ENCODE measurements around the gene ARHGAP40.

ARHGAP40 gene

DNA sequence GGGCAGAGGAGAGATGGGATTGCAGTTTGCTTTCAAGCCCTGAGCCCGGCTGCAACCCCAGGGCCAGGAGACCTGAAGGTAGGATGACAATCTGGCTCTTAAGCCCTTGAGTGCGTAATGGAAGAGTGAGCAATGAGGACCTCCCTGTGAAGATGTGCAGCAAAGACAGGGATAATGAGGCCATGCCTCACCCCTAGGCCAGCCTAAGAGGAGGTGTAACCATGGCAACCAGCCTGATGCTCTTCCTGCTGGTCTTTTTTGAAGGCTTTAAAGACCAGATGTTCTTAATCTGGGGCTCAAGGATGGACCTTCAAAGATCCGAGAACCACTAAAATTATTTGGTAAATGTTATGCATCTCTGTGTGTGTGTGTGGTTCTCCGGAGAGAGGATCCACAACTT, 8.2 kb downstream of the ARHGAP40 start:
- in situ Hi-C loops (cut with MboI; ENCODE audit: low sequenced_read_pairs, unreplicated experiment), result no loop called here
- no peak for DNase-seq (ENCODE audit: low spot score)
- TF ChIP-seq, protein P1, sequence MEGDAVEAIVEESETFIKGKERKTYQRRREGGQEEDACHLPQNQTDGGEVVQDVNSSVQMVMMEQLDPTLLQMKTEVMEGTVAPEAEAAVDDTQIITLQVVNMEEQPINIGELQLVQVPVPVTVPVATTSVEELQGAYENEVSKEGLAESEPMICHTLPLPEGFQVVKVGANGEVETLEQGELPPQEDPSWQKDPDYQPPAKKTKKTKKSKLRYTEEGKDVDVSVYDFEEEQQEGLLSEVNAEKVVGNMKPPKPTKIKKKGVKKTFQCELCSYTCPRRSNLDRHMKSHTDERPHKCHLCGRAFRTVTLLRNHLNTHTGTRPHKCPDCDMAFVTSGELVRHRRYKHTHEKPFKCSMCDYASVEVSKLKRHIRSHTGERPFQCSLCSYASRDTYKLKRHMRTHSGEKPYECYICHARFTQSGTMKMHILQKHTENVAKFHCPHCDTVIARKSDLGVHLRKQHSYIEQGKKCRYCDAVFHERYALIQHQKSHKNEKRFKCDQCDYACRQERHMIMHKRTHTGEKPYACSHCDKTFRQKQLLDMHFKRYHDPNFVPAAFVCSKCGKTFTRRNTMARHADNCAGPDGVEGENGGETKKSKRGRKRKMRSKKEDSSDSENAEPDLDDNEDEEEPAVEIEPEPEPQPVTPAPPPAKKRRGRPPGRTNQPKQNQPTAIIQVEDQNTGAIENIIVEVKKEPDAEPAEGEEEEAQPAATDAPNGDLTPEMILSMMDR (IDR thresholded peaks at IDR 0.05; ENCODE audit: borderline replicate concordance, control extremely low read depth, extremely low read depth, insufficient read depth, missing control alignments), result no peak

DNA sequence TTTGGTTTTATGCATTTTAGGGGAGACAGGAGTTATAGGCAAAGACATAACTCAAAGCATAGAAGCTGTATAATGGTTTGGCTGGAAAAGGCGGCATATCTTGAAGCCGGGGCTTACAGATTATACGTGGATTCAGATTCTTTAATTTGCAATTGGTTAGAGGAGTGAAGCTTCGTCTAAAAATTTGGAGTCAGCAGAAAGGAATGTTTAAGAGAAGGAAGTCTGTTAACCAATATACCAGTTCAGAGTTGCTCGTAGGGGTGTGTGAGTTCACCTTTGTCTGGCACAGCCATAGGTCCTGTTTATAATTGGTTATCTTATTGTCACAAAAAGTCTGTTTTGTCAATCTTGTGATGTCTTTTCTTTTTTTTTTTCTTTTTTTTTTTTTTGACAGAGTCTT, 8.9 kb downstream of the ARHGAP40 start:
- DNase-seq (ENCODE audit: low spot score), result no peak
- in situ Hi-C loops (cut with MboI; ENCODE audit: low sequenced_read_pairs, unreplicated experiment), result no loop called here
- TF ChIP-seq, protein P1 (IDR thresholded peaks at IDR 0.05; ENCODE audit: borderline replicate concordance, control extremely low read depth, extremely low read depth, insufficient read depth, missing control alignments), result no peak

DNA sequence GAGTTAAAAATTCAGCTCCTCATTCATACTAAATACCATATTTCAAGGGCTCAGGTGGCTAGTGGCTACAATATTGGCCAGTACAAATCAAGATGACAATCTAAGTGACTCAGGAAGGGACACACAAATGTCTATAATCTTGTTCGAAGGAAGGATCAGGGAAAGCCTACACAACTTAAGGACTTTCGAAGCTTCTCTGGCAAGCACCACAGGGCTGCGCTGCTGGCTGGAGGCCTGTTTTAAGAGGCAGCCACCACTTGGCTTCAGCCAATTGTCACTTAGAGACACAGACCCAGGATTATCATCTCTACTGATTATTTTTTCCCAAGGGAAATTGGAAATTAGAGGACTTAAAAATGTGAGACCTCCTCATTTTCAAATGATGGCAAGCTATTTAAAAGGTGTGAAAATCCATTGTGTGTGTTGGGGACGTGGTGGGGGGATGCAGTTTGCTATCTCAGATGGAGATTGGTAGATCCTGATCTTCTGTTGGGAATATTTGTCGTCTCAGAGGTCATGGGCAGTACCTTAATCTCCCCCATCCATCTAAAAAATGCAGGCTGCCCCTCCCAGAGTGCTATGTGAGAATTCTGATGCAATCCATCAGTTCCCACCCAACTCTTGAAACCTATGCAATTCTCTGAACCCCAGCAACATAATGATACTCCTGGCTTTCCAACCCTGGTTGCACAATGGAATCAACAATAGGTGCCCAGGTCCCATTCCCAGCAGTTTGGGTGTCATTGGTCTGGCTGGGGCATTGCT, 11.3 kb downstream of the ARHGAP40 start:
- TF ChIP-seq, protein P1 (IDR thresholded peaks at IDR 0.05; ENCODE audit: borderline replicate concordance, control extremely low read depth, extremely low read depth, insufficient read depth, missing control alignments), result no peak
- in situ Hi-C loops (cut with MboI; ENCODE audit: low sequenced_read_pairs, unreplicated experiment), result no loop called here
- no peak for DNase-seq (ENCODE audit: low spot score)

DNA sequence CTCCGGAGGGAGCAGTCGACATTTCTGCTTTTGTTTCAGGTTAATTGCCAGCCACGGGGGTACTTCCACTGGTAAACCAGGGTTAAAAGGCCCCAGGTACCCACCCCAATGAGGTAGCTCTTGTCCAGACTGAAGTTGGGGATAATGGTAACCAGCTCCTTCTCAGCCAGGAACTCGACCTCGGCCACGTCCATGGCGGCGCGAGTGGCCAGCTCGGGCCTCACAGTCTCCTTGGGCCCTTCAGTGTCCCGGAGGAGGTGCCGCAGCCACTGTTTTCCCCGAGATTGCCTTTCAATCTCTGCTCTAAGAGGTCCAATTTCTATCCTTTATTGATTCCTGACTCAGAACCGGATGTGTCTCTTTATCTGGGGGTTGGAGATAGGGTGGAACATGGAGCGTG, 13.7 kb downstream of the ARHGAP40 start:
- no peak for DNase-seq (ENCODE audit: low spot score)
- in situ Hi-C loops (cut with MboI; ENCODE audit: low sequenced_read_pairs, unreplicated experiment), result no loop called here
- TF ChIP-seq, protein P1 (IDR thresholded peaks at IDR 0.05; ENCODE audit: borderline replicate concordance, control extremely low read depth, extremely low read depth, insufficient read depth, missing control alignments), result no peak

DNA sequence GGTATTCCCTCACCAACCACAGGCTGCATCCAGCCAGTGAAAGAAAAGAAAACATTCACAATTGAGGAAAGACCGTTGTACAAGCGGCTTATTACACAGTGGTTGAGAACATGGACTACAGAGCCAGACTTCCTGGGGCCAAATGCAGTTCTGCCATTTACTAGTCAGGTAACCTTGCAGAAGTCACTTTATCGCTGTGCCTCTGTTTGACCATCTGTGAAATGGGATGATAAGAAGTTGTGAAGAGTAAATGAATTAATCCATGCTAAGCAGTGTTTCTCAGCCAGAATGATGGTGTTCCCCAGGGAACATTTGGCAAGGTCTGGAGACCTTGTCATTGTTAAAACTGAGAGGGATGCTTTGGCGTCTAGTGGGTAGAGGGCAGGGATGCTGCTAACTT, 14.8 kb downstream of the ARHGAP40 start:
- TF ChIP-seq, protein P1 (IDR thresholded peaks at IDR 0.05; ENCODE audit: borderline replicate concordance, control extremely low read depth, extremely low read depth, insufficient read depth, missing control alignments), result no peak
- DNase-seq (ENCODE audit: low spot score), result no peak
- in situ Hi-C loops (cut with MboI; ENCODE audit: low sequenced_read_pairs, unreplicated experiment), result no loop called here

DNA sequence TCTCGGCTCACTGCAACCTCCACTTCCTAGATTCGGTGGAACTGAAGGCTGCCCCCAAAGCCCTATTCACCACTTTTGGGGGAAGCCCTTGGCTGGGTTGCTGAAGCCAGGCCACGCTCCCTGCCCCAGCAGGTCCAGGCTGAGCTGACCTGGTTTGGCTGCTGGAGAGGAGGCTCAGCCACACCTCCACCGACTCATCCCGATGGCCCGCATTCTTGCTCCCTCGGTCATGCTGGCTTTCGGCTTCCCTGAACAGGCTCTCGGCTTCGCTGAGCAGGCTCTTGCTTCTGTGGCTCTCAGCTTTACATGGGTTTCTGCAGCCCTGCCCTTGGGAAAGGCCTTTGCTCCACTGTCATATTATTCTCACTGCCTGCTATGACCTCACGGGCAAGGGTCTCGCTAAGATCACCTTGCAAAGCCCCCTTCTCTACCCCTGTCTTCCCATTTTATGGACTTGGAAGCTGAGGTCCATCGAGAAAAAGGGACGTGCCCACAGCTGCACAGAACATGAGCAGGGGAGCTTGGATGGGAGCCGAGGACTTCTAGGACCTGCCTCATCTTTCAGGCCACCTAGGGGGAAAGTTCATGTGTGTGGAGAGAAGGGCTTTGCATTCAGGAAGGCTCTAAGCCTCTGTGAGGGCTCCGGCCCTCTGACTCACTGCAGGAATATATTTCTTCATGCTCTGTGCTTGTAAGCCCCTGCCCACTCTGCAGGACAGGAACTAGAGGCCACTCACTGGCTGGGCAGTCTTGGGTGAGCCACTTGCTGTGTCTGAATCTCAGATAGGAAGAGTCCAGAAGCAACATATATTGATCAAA, 15.6 kb downstream of the ARHGAP40 start:
- DNase-seq (ENCODE audit: low spot score), result no peak
- TF ChIP-seq, protein P1 (IDR thresholded peaks at IDR 0.05; ENCODE audit: borderline replicate concordance, control extremely low read depth, extremely low read depth, insufficient read depth, missing control alignments), result no peak
- in situ Hi-C loops (cut with MboI; ENCODE audit: low sequenced_read_pairs, unreplicated experiment), result no loop called here

All from GM13976 (cell line).